Gastroesophageal sphincter (tissue), 3 donors: ENCODE data around the gene CACNA1D.

Source experiments
- POLR2A ChIP-seq, 2 donors: fragments of 450-650 bp; IDR thresholded peaks; one replicate each; pipeline ENCODE4 v1.6.1; 2017; ENCODE audit warnings: antibody characterized with exemption in 2 of 2, mild to moderate bottlenecking in 2 of 2, moderate library complexity in 1 of 2
- TF ChIP-seq, protein P1 (sequence below), 4 experiments: fragments of 200-600 bp in 2 of 4; fragments of 450-650 bp in 2 of 4; sonication (generic) in 1 of 4; IDR thresholded peaks; one replicate each; pipeline ENCODE4 v1.5.1; 2017 to 2019; ENCODE audit warnings: antibody characterized with exemption in 4 of 4, mild to moderate bottlenecking in 2 of 4, moderate library complexity in 2 of 4

DNA sequence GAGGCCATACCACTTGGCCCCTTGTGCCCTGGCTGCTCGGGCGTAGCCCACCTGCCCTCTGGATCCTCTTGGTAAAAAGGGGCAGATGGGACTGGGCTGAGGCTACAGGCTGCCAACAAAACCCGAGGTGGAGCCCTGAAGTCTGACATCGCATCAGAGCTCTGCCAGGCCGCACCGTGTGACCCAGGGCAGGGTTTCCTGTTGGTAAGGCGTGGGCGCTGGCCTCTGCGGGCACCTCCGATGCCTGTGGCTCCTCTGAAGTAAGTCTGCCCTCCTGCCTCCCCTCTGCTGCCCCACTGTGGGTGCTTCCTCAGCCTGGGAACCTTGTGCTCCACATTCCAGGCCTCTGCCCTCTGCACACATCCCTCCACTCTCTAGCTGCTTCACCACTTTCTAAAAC, 342.9 kb downstream of the CACNA1D start:
- no peak for TF ChIP-seq POLR2A (IDR thresholded peaks at IDR 0.05)
- TF ChIP-seq, protein P1, sequence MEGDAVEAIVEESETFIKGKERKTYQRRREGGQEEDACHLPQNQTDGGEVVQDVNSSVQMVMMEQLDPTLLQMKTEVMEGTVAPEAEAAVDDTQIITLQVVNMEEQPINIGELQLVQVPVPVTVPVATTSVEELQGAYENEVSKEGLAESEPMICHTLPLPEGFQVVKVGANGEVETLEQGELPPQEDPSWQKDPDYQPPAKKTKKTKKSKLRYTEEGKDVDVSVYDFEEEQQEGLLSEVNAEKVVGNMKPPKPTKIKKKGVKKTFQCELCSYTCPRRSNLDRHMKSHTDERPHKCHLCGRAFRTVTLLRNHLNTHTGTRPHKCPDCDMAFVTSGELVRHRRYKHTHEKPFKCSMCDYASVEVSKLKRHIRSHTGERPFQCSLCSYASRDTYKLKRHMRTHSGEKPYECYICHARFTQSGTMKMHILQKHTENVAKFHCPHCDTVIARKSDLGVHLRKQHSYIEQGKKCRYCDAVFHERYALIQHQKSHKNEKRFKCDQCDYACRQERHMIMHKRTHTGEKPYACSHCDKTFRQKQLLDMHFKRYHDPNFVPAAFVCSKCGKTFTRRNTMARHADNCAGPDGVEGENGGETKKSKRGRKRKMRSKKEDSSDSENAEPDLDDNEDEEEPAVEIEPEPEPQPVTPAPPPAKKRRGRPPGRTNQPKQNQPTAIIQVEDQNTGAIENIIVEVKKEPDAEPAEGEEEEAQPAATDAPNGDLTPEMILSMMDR (IDR thresholded peaks at IDR 0.05) = no peak
